HEK293T (cell line): ENCODE measurements around the gene NKAP.

ENCODE experiments used
- CTCF ChIA-PET: fragments of 350-600 bp; formaldehyde crosslinking; extraction: SDS; loops from one replicate; lab custom pipeline; 2021; ENCODE audit warnings: antibody characterized with exemption, inconsistent platforms; lab: Yijun Ruan, JAX
- POLR2A ChIA-PET: fragments of 350-600 bp; formaldehyde crosslinking; extraction: SDS; loops from one replicate; lab custom pipeline; 2020; ENCODE audit warnings: antibody characterized with exemption, inconsistent platforms; lab: Yijun Ruan, JAX
- DNase-seq: peaks from one replicate; pipeline ENCODE4 v3.0.0; 2012; ENCODE audit warnings: mixed read lengths; ENCODE audit errors: extremely low spot score
- ARNT ChIP-seq: fragments of 450-650 bp; IDR thresholded peaks from 2 replicates; pipeline ENCODE4 v1.6.1; 2017; ENCODE audit warnings: mild to moderate bottlenecking
- BHLHE40 ChIP-seq: fragments of 450-650 bp; IDR thresholded peaks from 2 replicates; pipeline ENCODE4 v1.6.1; 2016; ENCODE audit warnings: mild to moderate bottlenecking, moderate library complexity, borderline replicate concordance
- CTBP1 ChIP-seq: fragments of 450-650 bp; IDR thresholded peaks from 2 replicates; pipeline ENCODE4 v1.6.1; 2016; ENCODE audit warnings: borderline replicate concordance
- ELF4 ChIP-seq: fragments of 450-650 bp; IDR thresholded peaks from 2 replicates; pipeline ENCODE4 v1.6.1; 2017; ENCODE audit warnings: antibody characterized with exemption
- FOXA1 ChIP-seq: fragments of 450-650 bp; IDR thresholded peaks from 2 replicates; pipeline ENCODE4 v1.6.1; 2016; ENCODE audit warnings: mild to moderate bottlenecking
- FOXK2 ChIP-seq: fragments of 450-650 bp; IDR thresholded peaks from 2 replicates; pipeline ENCODE4 v1.6.1; 2016; ENCODE audit warnings: mild to moderate bottlenecking
- FOXM1 ChIP-seq: fragments of 450-650 bp; IDR thresholded peaks from 2 replicates; pipeline ENCODE4 v1.6.1; 2017; ENCODE audit warnings: mild to moderate bottlenecking, borderline replicate concordance
- HDGF ChIP-seq: fragments of 450-650 bp; IDR thresholded peaks from 2 replicates; pipeline ENCODE4 v1.6.1; 2017; ENCODE audit warnings: antibody characterized with exemption, borderline replicate concordance
- L3MBTL2 ChIP-seq: fragments of 450-650 bp; conservative IDR thresholded peaks from 2 replicates; pipeline ENCODE4 v1.6.1; 2016; ENCODE audit warnings: mild to moderate bottlenecking
- LEF1 ChIP-seq: fragments of 450-650 bp; IDR thresholded peaks from 2 replicates; pipeline ENCODE4 v1.6.1; 2017; ENCODE audit warnings: mild to moderate bottlenecking, borderline replicate concordance
- NFRKB ChIP-seq: fragments of 450-650 bp; IDR thresholded peaks from 2 replicates; pipeline ENCODE4 v1.6.1; 2016; ENCODE audit warnings: mild to moderate bottlenecking, moderate library complexity
- PKNOX1 ChIP-seq: fragments of 450-650 bp; IDR thresholded peaks from 2 replicates; pipeline ENCODE4 v1.6.1; 2016
- SP1 ChIP-seq: fragments of 450-650 bp; IDR thresholded peaks from 2 replicates; pipeline ENCODE4 v1.6.1; 2017
- SUZ12 ChIP-seq: fragments of 450-650 bp; IDR thresholded peaks from 2 replicates; pipeline ENCODE4 v1.6.1; 2016; ENCODE audit warnings: mild to moderate bottlenecking
- TARDBP ChIP-seq: fragments of 450-650 bp; IDR thresholded peaks from 2 replicates; pipeline ENCODE4 v1.6.1; 2016
- ZNF384 ChIP-seq: fragments of 450-650 bp; IDR thresholded peaks from 2 replicates; pipeline ENCODE4 v1.6.1; 2016

The NKAP gene

GRCh38 chrX:119943185-119943988, at the start of gene NKAP:
NKAP (minus strand) TSS chrX:119943751; CDS start chrX:119943605, 146 bp downstream.
- TF ChIP-seq SP1 = no peak
- TF ChIP-seq FOXK2 = peak; percentile 99
- TF ChIP-seq FOXM1 = peak; percentile 86; the same call in 1 of the 2 replicates
- 0 out of 2 replicates have a peak, but pooled peaks have one; percentile 50 for TF ChIP-seq ARNT
- peak; percentile 64 for TF ChIP-seq L3MBTL2
- peak; percentile 68 for TF ChIP-seq PKNOX1
- no peak; the same call in 1 of the 2 replicates for TF ChIP-seq ZNF384
- peak; percentile 49 for TF ChIP-seq ELF4
- peak; percentile 93 for TF ChIP-seq CTBP1
- CTCF ChIA-PET = interaction anchor here (0.5 to 1.2 kb wide), 3 partner anchors 55 to 240 kb away, joined by 3 to 4 read pairs (median 3); no protein-coding TSS in a partner anchor
- peak; percentile 88 for DNase-seq
- POLR2A ChIA-PET = interaction anchor here (1.0 to 1.6 kb wide), 2 partner anchors 56 to 152 kb away, joined by 3 to 5 read pairs; partner anchors contain the start of gene RPL39

- ChIA-PET POLR2A (no interaction called here), CTCF (interaction anchor here (2.0 kb wide), 1 partner anchor 10 kb away, joined by 7 read pairs; no protein-coding TSS in a partner anchor)
- DNase-seq = peak; percentile 30
- no peak for TF ChIP-seq ARNT
- 0 out of 2 replicates have a peak, but pooled peaks have one; percentile 22 for TF ChIP-seq L3MBTL2
- no peak for TF ChIP-seq NFRKB
- no peak for TF ChIP-seq LEF1
Measured at GRCh38 chrX:119991005-119991787, 47.6 kb upstream of the NKAP start.

DNA sequence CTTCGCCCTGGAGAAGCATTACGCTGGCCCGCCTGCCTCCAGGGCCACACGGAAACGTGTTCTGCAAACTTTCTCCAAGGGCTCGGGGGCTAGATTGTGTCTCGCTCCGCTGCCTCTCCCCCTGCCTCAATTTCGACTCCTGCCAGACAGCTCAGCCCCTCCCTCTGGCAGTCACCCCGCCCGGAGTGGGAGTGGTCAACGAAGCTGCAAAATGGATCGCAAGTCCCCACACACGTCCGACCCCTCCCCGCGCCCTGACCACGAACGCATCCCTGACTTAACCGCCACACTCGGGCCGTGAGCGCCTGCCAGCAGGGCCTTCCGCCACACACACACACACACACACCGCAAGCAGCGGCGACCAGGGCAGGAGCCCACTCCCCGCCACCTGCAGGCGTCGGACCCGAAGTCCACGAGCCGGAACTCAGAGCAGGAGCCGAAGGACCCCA, 47.0 kb upstream of the NKAP start:
- POLR2A ChIA-PET = no interaction called here
- TF ChIP-seq FOXM1 = no peak
- peak; percentile 85 for TF ChIP-seq L3MBTL2
- DNase-seq = peak; percentile 43
- CTCF ChIA-PET = interaction anchor here (2.0 kb wide), 1 partner anchor 9 kb away, joined by 7 read pairs; no protein-coding TSS in a partner anchor

DNA sequence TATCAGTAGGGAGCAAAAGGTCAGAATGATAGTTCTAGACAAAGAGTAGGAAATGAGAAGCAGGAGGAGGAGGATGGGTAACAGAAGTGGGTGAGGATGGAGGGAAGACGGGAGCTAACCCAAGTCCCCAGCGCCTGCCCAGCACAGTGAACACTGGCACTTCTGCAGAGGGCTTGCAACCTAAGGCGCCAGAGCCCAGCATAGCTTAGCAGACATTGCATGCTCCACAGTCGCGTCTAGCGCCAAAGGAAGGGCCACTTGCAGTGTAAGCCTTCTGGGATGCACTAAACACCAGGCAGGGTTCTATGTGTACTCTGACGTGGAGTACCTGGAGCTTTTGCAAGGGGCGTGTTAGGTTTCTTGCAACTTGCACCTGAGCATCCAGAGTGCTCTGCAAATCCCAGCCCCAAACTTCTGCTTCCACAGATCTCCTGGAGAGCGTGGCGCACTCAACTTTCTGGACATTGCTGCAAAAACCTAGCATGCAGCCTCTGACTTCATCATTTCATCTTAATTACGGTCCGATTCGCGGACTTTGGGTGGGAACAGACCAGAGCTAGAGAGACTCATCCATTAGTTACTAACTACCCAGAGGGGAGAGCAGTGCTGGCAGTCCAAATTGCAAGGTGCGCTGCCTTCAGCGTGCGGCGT, 46.5 kb upstream of the NKAP start:
- ChIA-PET CTCF (interaction anchor here (2.0 kb wide), 1 partner anchor 9 kb away, joined by 7 read pairs; no protein-coding TSS in a partner anchor), POLR2A (no interaction called here)
- TF ChIP-seq PKNOX1 (no peak), SP1 (no peak), FOXK2 (no peak), SUZ12 (no peak), NFRKB (no peak), BHLHE40 (no peak), ARNT (no peak), TARDBP (no peak), L3MBTL2 (no peak), FOXA1 (no peak), FOXM1 (no peak), ZNF384 (no peak), HDGF (no peak), CTBP1 (no peak), LEF1 (no peak), ELF4 (no peak)
- DNase-seq = no peak

GRCh38 chrX:119986203-119986602, 42.7 kb upstream of the NKAP start:
- no peak for TF ChIP-seq SUZ12
- TF ChIP-seq TARDBP = no peak
- 0 out of 2 replicates have a peak, but pooled peaks have one; percentile 32 for TF ChIP-seq FOXK2
- no peak for TF ChIP-seq L3MBTL2
- CTCF ChIA-PET = no interaction called here
- DNase-seq = no peak
- POLR2A ChIA-PET = no interaction called here

GRCh38 chrX:119984652-119985051, 41.1 kb upstream of the NKAP start:
- DNase-seq = no peak
- TF ChIP-seq ARNT = no peak
- no peak for TF ChIP-seq ZNF384
- no peak for TF ChIP-seq CTBP1
- no peak for TF ChIP-seq FOXK2
- no peak for TF ChIP-seq L3MBTL2
- no peak for TF ChIP-seq TARDBP
- no peak for TF ChIP-seq SP1
- no peak for TF ChIP-seq PKNOX1
- TF ChIP-seq NFRKB = no peak
- CTCF ChIA-PET = no interaction called here
- POLR2A ChIA-PET = no interaction called here
